Keratinocyte (primary cell): ENCODE measurements around the gene NOL12.
A peak's percentile ranks its signal among the peaks of the same experiment; 100 is the strongest.

ENCODE experiments used
- EZH2 ChIP-seq: IDR thresholded peaks from one replicate; pipeline ENCODE4 v1.6.1; 2012; ENCODE audit warnings: inconsistent platforms, mild to moderate bottlenecking, low read length, moderate library complexity
- TF ChIP-seq, protein P1 (sequence below), 3 experiments: IDR thresholded peaks in 1 of 3; conservative IDR thresholded peaks in 1 of 3; optimal IDR thresholded peaks in 1 of 3; 2 replicates in 2 of 3; 3 replicates in 1 of 3; pipeline versions ENCODE3 to v1.5.1; 2011; ENCODE audit warnings: low read length in 3 of 3, mild to moderate bottlenecking in 3 of 3, moderate library complexity in 2 of 3, control low read depth in 1 of 3, inconsistent platforms in 1 of 3; ENCODE audit not compliant: insufficient read depth in 2 of 3; ENCODE audit errors: extremely low read depth in 1 of 3

DNA sequence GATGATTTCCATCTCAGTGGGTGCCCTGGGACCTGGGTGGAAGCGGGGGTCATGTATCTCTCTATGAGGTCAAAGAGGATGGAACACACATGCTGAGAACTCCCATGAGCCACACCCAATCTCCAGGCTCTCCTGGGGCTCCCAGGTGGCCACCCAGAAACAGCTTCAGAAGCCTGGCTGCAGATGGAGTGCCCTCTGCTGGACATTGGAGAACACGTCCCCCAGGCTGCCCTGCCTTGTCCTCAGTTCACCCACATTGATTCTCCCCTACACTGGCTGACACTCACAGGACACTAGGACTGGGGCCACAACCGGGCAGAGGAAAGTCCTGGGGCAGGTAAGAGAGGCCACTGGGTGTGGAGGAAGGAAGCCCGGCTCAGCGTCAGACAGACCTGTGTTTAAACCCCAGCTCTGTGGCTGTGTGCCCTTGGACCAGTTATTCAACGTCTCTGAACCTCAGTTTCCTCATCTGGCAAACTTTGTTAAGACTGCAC, 4.5 kb upstream of the NOL12 start:
- TF ChIP-seq, protein P1, sequence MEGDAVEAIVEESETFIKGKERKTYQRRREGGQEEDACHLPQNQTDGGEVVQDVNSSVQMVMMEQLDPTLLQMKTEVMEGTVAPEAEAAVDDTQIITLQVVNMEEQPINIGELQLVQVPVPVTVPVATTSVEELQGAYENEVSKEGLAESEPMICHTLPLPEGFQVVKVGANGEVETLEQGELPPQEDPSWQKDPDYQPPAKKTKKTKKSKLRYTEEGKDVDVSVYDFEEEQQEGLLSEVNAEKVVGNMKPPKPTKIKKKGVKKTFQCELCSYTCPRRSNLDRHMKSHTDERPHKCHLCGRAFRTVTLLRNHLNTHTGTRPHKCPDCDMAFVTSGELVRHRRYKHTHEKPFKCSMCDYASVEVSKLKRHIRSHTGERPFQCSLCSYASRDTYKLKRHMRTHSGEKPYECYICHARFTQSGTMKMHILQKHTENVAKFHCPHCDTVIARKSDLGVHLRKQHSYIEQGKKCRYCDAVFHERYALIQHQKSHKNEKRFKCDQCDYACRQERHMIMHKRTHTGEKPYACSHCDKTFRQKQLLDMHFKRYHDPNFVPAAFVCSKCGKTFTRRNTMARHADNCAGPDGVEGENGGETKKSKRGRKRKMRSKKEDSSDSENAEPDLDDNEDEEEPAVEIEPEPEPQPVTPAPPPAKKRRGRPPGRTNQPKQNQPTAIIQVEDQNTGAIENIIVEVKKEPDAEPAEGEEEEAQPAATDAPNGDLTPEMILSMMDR (optimal IDR thresholded peaks at IDR 0.05 in 1 of 3, IDR thresholded peaks at IDR 0.05 in 1 of 3, conservative IDR thresholded peaks at IDR 0.05 in 1 of 3; ENCODE audit: extremely low read depth in 1 of 3, insufficient read depth in 2 of 3, low read length in 3 of 3): peak; percentile 94 to 98 (median 95)
- no peak for TF ChIP-seq EZH2
